Nephron progenitor cell (in vitro differentiated cells): ENCODE measurements around the gene CD33.

ENCODE experiments used
- DNase-seq: peaks from one replicate; pipeline ENCODE4 v3.0.0; 2021
- H3K27ac Mint-ChIP-seq: 2 replicates; pipeline ENCODE4 v1.8.0; 2021; ENCODE audit warnings: mild to moderate bottlenecking, moderate library complexity, mixed read lengths
- H3K27me3 Mint-ChIP-seq: 2 replicates; pipeline ENCODE4 v1.8.0; 2021; ENCODE audit warnings: mild to moderate bottlenecking, low read depth, mixed read lengths; ENCODE audit not compliant: poor library complexity
- H3K36me3 Mint-ChIP-seq: 2 replicates; pipeline ENCODE4 v1.8.0; 2021; ENCODE audit warnings: low read depth, mixed read lengths
- H3K4me1 Mint-ChIP-seq: 2 replicates; pipeline ENCODE4 v1.8.0; 2021; ENCODE audit warnings: mixed read lengths
- H3K4me3 Mint-ChIP-seq: 2 replicates; pipeline ENCODE4 v1.8.0; 2021; ENCODE audit warnings: mild to moderate bottlenecking, moderate library complexity, mixed read lengths
- H3K9me3 Mint-ChIP-seq: 2 replicates; pipeline ENCODE4 v1.8.0; 2021; ENCODE audit warnings: mild to moderate bottlenecking, moderate library complexity, mixed read lengths
- TF ChIP-seq, protein P1 (sequence below): fragments of 200-600 bp; sonication (generic); IDR thresholded peaks from 2 replicates; pipeline ENCODE4 v1.5.0; 2021; ENCODE audit warnings: antibody characterized with exemption

Gene CD33

GRCh38 chr19:51257471-51257870, 32.6 kb downstream of the CD33 start:
- Mint-ChIP-seq H3K27me3 (peaks cover 28% of the 10 kb centered on the region), H3K36me3 (no peaks in the 10 kb centered on the region), H3K27ac (no peak overlapping the region), H3K4me1 (peaks cover 5% of the 10 kb centered on the region), H3K4me3 (no peak overlapping the region), H3K9me3 (peaks cover 1% of the 10 kb centered on the region)
- TF ChIP-seq, protein P1, sequence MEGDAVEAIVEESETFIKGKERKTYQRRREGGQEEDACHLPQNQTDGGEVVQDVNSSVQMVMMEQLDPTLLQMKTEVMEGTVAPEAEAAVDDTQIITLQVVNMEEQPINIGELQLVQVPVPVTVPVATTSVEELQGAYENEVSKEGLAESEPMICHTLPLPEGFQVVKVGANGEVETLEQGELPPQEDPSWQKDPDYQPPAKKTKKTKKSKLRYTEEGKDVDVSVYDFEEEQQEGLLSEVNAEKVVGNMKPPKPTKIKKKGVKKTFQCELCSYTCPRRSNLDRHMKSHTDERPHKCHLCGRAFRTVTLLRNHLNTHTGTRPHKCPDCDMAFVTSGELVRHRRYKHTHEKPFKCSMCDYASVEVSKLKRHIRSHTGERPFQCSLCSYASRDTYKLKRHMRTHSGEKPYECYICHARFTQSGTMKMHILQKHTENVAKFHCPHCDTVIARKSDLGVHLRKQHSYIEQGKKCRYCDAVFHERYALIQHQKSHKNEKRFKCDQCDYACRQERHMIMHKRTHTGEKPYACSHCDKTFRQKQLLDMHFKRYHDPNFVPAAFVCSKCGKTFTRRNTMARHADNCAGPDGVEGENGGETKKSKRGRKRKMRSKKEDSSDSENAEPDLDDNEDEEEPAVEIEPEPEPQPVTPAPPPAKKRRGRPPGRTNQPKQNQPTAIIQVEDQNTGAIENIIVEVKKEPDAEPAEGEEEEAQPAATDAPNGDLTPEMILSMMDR: no peak
- no peak for DNase-seq

DNA sequence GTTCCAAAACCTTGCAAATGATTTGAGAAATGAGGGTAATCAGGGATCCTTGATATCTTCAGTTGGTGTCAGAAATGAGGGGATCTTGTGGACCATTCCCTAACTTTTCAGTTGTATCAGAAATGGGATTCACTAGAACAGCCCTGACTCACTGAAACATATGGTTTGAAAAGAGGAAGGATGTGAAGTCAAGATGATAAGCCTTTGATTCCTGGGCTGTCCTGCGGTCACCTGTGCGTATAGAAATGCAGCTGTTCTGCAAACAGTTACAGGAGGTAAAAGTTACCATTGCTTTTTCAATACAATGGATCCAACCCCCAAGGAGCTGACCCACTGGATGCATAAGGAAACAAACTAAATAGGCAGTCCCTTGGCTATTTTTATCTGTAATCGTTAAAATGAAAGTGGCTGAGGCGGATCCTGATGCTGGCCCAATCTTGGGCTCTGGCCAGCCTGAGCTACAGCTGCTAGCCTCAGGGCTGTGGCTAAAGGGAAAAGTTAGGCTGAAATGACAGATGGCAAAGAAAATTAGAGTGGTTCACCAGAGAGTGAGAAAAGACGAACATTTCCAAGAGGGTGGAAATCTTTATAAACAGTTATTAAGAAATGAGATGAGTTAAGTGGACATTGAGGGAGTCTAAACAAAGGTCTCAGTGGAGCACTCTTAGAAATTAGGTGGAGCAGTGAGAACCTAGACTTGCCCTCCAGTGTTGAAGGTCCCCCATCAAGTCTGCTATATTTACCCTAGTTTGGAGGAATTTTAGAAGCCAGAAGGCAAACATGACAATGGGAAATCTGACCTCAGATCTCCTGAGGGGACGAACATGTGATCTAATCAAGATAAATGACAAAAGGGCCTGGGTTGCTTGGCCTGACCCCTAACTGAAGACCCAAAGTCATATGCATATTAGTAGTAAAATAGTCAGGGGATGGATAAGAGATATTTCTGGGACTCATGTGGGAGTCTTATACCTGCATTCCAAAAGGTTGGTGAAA, 33.6 kb downstream of the CD33 start:
- Mint-ChIP-seq H3K9me3 (no peaks in the 10 kb centered on the region), H3K36me3 (no peaks in the 10 kb centered on the region), H3K4me1 (peaks cover 5% of the 10 kb centered on the region), H3K27me3 (peaks cover 28% of the 10 kb centered on the region), H3K4me3 (no peak overlapping the region), H3K27ac (no peak overlapping the region)
- DNase-seq: no peak
- TF ChIP-seq, protein P1: no peak

DNA sequence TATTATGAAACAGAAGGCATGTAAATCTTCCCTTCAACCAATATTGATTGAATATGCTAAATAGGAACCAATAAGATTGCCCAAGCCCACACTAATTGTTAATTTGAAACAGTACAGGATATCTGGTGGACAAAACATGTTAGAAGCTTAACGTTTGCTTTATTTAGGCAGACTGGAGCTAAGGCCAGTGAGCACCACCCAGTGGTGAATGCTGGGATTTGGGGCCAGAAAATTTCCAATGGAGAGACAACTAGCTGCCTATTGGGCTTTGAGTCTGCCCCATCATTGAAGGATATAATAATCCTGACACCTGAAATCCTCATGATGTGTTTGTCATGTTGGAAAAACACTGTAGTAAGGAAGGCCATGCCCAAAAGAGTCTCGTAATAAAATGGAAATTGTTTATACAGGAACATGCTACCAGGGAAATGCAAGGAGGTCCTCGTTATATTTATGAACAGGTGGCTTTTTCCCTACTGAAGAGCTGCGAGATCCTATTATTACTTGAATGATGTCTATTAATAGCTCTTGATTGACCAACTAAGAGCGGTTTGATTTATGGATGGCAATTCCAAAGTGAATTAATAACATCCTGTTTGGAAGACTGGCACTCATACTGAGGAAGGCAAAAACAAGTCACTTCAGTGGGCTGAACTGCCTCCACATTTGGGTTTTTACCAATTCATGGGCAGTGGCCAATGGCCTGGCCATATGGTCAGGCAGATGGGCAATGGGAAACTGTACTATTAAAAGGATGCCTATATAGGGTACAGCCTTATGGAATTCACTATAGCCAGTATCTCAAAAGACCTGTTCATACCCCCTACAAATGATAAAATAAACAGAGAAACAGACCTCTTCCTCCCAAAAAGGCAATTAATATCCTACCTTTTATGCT, 34.7 kb downstream of the CD33 start:
- TF ChIP-seq, protein P1: peak; percentile 69
- peaks cover 33% of the 10 kb centered on the region for H3K27me3 Mint-ChIP-seq
- H3K9me3 Mint-ChIP-seq: no peaks in the 10 kb centered on the region
- H3K4me1 Mint-ChIP-seq: peaks cover 5% of the 10 kb centered on the region
- H3K4me3 Mint-ChIP-seq: no peak overlapping the region
- H3K27ac Mint-ChIP-seq: no peak overlapping the region
- no peaks in the 10 kb centered on the region for H3K36me3 Mint-ChIP-seq
- DNase-seq: peak; percentile 37

GRCh38 chr19:51263808-51264207, 38.9 kb downstream of the CD33 start:
- TF ChIP-seq, protein P1: no peak
- no peak overlapping the region for H3K4me3 Mint-ChIP-seq
- no peaks in the 10 kb centered on the region for H3K36me3 Mint-ChIP-seq

DNA sequence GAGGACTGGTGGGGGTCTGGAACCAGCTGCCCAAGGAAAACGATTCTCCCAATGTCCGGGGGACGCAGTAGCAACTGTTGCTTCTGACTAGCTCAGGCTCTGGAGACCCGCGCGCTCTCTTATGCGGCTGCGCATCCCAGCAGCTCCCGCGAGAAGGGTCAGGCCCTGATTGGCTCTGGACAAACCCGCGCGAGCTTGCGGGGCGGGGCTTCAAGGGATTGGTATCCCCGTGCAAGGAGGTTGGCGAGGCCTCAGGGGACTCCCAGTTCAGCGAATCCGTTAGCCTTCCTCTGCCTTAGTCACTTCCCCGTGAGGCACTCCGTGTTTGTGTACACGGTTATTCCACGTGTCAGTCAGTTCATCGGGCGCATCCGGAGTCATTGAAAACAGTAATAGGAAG, 46.2 kb downstream of the CD33 start:
- Mint-ChIP-seq H3K27ac (no peak overlapping the region), H3K4me3 (no peak overlapping the region), H3K36me3 (no peaks in the 10 kb centered on the region), H3K27me3 (peaks cover 6% of the 10 kb centered on the region), H3K4me1 (no peaks in the 10 kb centered on the region), H3K9me3 (no peaks in the 10 kb centered on the region)
- TF ChIP-seq, protein P1: no peak
- DNase-seq: no peak

More at GRCh38 chr19:51263808-51264207, 38.9 kb downstream of the CD33 start:
- Mint-ChIP-seq H3K9me3 (no peaks in the 10 kb centered on the region), H3K27me3 (peaks cover 29% of the 10 kb centered on the region), H3K27ac (no peak overlapping the region), H3K4me1 (no peaks in the 10 kb centered on the region)
- DNase-seq: no peak
